ENCODE measurements around the gene FOXP2. TPM values are rescaled to one million over a fixed set of nuclear protein-coding genes. Genes with fewer than 3 reads are reported as not detected.
"Not testable (repeated sequence)": the region's sequence is repeated elsewhere in the genome, so short reads cannot be mapped to it uniquely, and the experiment has no call there.

Gene FOXP2
- 0.22 and 0.28 TPM in 2 replicates for total RNA-seq (2014; rRNA removed; shearing (Covaris generic))

DNA sequence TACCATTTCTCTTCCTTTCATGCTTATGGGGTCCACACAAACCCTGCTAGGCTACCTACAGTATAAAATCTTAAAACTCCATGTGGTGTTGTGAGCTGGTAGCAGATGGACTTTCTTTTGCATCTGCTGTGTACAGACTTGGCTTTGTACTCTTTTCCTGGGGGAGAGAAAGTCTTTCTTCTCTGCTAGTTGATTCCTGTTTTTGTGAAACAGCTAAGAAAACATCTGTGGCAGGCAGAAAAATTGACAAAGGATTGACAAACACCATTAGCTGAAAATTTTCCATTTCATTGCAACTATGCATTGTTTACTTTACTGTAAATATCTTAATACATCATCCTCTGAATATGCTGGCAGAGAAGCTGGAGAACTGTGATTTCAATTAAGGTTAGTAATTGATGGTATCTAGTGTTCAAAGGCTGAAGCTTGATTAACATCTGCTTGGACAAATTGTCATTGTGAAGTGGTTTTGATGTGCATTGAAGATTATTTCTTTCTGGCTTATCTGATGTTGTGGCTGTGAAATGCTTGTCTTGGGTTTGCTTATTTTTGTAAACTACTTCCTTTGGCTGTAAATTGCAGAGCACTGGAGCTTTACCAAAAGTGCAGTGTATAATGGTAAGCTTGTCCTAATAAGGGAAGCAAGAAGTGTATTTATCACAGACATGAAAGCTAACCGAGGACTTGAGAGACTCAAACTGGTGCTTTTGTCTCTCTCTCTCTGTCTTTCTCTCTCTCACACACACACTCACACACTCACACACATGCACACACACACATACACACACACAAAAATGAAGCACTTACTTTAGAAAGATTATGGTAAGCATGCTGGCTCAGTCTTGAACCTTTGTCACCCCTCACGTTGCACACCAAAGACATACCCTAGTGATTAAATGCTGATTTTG lies at the start of gene FOXP2:
TSS of gene FOXP2 (plus strand) at position 660 of the 908 bp plus-strand sequence. CDS start 11,697 bp downstream, outside the sequence.
- Histone ChIP-seq H3K27me3 (ENCODE audit: control insufficient read depth, insufficient read depth, low read length) (no peaks in the 10 kb centered on the region), H3K4me3 (ENCODE audit: insufficient read depth, low read depth, low read length) (no peak within 1 kb of the TSS), H3K36me3 (replicated peaks; ENCODE audit: control insufficient read depth, insufficient read depth, low read length) (no peaks in the 10 kb centered on the region)
- DNase-seq: no peak

DNA sequence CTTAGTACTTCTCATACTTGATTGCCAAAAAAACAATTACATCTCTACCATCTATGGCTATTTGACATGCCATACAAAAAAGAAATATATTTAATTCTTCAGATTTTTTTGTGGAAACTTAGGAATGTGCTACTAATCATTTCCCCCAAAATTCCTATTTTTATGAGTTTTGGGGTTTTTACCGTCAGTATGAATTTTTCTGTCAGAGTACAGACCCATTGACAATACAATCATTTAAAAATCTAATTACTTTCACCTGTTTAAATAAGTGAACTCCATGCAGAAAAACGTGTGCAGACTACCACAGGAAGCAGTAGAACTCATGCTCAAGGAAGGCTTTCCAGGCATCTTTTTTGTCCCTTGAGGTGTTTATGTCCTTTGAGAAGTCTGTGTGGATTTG lies 48.8 kb upstream of the FOXP2 start:
- DNase-seq: no peak
- H3K4me3 ChIP-seq (ENCODE audit: insufficient read depth, low read depth, low read length): no peak overlapping the region
- no peaks in the 10 kb centered on the region for H3K27me3 ChIP-seq (ENCODE audit: control insufficient read depth, insufficient read depth, low read length)
- no peaks in the 10 kb centered on the region for H3K36me3 ChIP-seq (replicated peaks; ENCODE audit: control insufficient read depth, insufficient read depth, low read length)

DNA sequence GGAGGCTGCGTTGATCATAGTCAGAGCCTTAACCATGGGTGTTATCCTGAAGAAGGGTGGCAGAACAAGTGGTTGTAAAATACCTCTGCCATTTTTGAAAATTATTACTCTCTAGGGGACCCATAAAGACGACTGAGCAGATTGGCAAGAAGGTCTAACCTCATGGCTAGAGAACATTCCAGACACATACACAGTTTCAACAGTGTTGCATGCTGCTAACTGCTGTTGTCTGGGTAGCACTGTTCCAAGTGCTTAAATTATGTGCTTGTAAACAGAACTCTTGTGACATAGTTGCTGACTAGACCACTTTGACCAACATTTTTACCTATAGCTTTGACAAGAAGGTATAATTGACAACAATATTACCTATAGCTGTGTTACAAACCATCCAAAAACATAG lies 46.1 kb upstream of the FOXP2 start:
- H3K4me3 ChIP-seq (ENCODE audit: insufficient read depth, low read depth, low read length): no peak overlapping the region
- no peak for DNase-seq
- no peaks in the 10 kb centered on the region for H3K36me3 ChIP-seq (replicated peaks; ENCODE audit: control insufficient read depth, insufficient read depth, low read length)
- H3K27me3 ChIP-seq (ENCODE audit: control insufficient read depth, insufficient read depth, low read length): no peaks in the 10 kb centered on the region

DNA sequence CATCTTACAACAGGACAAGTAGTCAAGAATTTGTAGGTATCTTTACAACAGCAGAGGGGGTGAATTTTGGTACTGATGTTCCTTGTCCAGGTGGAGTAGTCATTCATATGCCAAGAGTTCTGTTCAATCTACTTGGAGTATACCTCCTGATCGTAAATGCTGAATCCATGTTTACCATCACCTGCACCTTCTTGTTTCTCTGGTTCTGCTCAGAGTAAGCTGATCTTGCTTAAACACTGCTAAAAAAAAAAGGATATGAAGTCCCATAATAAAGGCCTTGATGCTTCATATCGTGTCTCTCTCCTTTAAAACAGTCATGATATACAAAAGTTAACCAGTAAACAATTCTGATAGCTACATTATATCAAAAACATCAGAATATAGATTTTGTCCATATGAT lies 45.3 kb upstream of the FOXP2 start:
- no peak for DNase-seq
- H3K4me3 ChIP-seq (ENCODE audit: insufficient read depth, low read depth, low read length): no peak overlapping the region
- no peaks in the 10 kb centered on the region for H3K36me3 ChIP-seq (replicated peaks; ENCODE audit: control insufficient read depth, insufficient read depth, low read length)
- H3K27me3 ChIP-seq (ENCODE audit: control insufficient read depth, insufficient read depth, low read length): no peaks in the 10 kb centered on the region

DNA sequence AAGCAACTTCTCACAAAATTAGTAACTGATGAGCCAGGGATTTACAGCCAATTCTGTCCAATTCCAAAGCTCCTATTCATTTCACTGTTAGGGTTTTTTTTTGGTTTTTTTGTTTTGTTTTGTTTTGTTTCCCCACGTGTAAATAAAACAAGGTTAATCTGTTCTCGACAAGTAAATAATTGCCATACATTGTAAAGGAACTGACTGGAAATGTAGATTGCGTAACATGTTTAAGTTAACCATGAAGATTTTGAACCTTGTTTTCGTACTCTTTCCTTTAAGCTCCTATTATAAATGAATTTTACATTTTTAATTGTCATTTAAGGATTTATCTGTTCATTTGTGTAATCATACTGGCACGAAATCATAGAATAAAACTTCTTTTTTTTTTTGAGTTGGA lies 42.0 kb upstream of the FOXP2 start:
- no peaks in the 10 kb centered on the region for H3K27me3 ChIP-seq (ENCODE audit: control insufficient read depth, insufficient read depth, low read length)
- H3K4me3 ChIP-seq (ENCODE audit: insufficient read depth, low read depth, low read length): no peak overlapping the region
- DNase-seq: no peak
- no peaks in the 10 kb centered on the region for H3K36me3 ChIP-seq (replicated peaks; ENCODE audit: control insufficient read depth, insufficient read depth, low read length)

DNA sequence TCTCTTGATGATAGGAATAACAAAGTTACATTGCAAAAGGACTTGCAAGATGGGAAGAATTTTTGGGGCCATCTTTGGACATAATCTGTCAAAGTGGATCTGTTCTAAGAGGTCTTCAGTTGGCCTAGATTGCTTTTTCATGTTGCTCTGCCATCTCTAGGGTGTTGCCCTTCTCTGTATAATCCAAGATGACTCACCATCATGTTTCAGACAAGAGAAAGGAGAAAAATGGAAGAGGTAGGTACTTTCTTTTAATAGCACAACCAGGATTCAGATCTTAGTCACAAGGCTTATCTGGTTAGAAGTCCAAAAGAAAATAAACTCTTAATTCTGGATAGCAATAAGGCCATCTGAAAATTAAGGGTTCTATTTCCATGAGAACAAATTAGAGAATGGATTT lies 38.7 kb upstream of the FOXP2 start:
- DNase-seq: no peak
- no peaks in the 10 kb centered on the region for H3K27me3 ChIP-seq (ENCODE audit: control insufficient read depth, insufficient read depth, low read length)

DNA sequence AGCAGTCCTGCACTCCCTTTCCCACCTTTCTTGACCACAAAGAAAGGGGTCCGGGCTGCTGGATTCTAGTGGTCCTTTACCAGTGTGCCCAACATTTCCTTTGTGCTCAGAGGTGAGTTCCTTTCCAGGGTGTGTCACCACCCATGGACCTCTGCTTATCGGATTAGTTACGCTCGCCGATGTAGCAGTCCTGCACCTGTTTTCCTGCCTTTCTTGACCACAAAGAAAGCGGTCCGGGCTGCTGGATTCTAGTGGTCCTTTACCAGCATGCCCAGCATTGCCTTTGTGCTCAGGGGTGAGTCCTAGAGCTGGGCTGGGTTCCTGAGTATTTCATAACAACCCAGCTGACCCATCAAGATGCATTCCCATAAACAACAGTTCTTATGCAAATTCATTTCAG lies 30.7 kb upstream of the FOXP2 start:
- not testable (repeated sequence) for H3K4me3 ChIP-seq (ENCODE audit: insufficient read depth, low read depth, low read length); DNase-seq; H3K36me3 ChIP-seq (replicated peaks; ENCODE audit: control insufficient read depth, insufficient read depth, low read length); H3K27me3 ChIP-seq (ENCODE audit: control insufficient read depth, insufficient read depth, low read length)

More for the DNA sequence above, 38.7 kb upstream of the FOXP2 start:
- no peaks in the 10 kb centered on the region for H3K36me3 ChIP-seq (replicated peaks; ENCODE audit: control insufficient read depth, insufficient read depth, low read length)
- H3K4me3 ChIP-seq (ENCODE audit: insufficient read depth, low read depth, low read length): no peak overlapping the region

DNA sequence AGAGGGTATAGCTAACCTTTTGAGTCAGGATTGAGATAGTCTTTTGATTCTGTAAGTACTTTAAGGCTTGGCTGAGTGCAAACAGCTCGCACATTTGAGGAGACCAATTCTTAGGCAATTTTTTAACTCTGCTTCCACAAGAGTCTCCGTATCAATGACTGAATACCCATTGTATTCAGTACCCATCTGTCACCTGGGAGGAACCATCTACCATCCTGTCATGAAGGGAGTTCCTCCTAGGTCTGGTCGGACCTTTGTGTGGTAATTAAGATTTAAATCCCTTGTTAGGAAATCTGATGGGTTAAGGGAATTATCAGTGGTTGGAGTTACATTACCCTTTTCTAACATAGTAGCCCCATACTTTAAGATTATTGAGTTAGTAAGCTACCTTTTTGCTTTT lies 30.3 kb upstream of the FOXP2 start:
- not testable (repeated sequence) for DNase-seq; H3K27me3 ChIP-seq (ENCODE audit: control insufficient read depth, insufficient read depth, low read length); H3K36me3 ChIP-seq (replicated peaks; ENCODE audit: control insufficient read depth, insufficient read depth, low read length); H3K4me3 ChIP-seq (ENCODE audit: insufficient read depth, low read depth, low read length)

DNA sequence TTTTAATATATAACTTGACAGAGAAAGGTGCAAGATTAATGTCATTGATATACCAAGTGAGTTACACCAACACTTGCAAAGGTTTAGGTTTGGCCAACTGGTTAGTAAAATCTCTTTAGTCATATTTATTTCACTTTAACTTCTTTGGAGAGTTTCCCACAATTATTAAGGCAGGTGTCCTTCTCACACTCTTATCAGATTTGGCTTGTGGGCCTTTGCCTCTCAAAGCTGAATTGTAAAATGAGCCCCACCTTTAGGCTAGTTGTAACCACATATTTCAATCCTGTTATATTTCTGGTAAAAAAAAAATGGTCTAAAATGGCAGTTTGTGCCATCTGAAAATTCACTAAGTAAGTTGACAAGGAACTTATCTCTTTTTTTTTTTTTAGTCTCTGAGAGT lies 26.6 kb upstream of the FOXP2 start:
- H3K27me3 ChIP-seq (ENCODE audit: control insufficient read depth, insufficient read depth, low read length): no peaks in the 10 kb centered on the region
- no peak overlapping the region for H3K4me3 ChIP-seq (ENCODE audit: insufficient read depth, low read depth, low read length)
- H3K36me3 ChIP-seq (replicated peaks; ENCODE audit: control insufficient read depth, insufficient read depth, low read length): no peaks in the 10 kb centered on the region
- DNase-seq: no peak

DNA sequence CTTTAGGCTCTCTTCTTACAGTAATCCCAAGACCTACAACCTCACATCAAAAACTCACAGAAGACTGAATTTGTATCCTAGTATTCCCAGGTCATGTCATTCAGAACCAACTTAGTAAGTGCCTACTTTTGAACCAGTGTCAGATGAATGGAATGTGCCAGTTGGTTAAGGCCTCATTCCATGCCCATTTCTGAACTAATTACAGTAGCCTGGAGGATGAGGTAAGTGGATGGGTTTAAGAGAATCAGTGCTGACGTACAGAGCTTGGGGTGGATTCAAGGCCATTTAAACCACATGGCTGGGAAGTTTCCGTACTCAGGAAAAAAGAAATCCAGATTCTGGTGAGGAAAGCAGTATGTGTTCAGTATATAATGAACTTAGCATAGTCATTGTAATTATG lies 21.9 kb upstream of the FOXP2 start:
- no peak for DNase-seq
- H3K27me3 ChIP-seq (ENCODE audit: control insufficient read depth, insufficient read depth, low read length): no peaks in the 10 kb centered on the region
- H3K4me3 ChIP-seq (ENCODE audit: insufficient read depth, low read depth, low read length): no peak overlapping the region
- no peaks in the 10 kb centered on the region for H3K36me3 ChIP-seq (replicated peaks; ENCODE audit: control insufficient read depth, insufficient read depth, low read length)

DNA sequence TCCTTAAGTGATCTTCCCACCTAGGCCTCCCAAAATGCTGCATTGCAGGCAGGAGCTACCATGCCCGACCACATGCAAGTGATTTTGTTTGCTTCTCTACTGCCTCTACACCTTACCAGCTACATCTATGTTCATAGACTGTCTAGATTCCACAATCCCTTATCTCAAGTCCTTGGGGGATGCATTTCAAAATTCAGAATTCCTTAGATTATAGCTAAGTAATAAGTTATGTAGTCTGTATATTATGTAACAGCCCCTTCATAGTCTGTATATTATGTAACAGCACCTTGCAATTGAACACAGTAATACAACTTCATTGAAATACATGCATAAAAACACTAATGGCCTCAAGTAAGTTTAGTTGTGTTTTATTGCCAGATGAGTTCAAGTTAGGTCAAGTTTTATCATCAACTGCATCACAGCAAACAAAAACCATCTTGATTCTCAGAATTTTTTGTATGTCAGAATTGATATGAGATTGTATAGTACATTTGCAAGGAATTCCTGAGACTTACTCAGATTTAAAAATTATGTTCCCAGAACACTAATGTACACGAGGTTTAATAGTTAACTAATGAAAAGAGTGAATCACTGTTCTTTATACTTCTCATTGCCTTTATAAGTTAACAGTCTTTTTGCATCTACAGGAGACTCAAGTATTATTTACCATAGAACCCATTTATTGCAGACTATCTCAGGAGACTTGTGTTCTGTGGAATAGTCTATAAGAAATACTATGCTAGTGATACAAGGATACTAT lies 11.6 kb upstream of the FOXP2 start:
- Histone ChIP-seq H3K27me3 (ENCODE audit: control insufficient read depth, insufficient read depth, low read length) (no peaks in the 10 kb centered on the region), H3K4me3 (ENCODE audit: insufficient read depth, low read depth, low read length) (no peak overlapping the region)

DNA sequence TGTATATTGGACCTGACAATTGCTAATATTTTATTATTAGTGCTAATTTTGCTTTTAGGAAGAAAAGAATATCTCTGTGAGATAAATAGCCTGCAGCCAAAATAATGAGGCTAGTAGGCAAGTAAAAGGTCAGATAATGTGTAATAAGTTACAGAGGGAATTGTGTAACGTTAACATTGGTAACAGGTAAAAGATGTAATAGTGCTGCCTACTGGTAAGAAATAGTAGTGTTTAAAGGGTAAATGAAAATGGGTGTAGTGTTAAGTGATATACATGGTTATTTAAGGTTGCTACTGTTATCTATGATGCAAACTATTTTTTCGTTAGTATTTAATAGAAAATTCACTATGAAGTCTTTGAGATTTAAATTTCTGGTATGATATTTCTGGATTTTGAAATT lies 9.2 kb upstream of the FOXP2 start:
- peak; percentile 1 for DNase-seq
- no peaks in the 10 kb centered on the region for H3K27me3 ChIP-seq (ENCODE audit: control insufficient read depth, insufficient read depth, low read length)
- no peak overlapping the region for H3K4me3 ChIP-seq (ENCODE audit: insufficient read depth, low read depth, low read length)
- no peaks in the 10 kb centered on the region for H3K36me3 ChIP-seq (replicated peaks; ENCODE audit: control insufficient read depth, insufficient read depth, low read length)

More for the DNA sequence above, 11.6 kb upstream of the FOXP2 start:
- H3K36me3 ChIP-seq (replicated peaks; ENCODE audit: control insufficient read depth, insufficient read depth, low read length): no peaks in the 10 kb centered on the region
- DNase-seq: no peak

DNA sequence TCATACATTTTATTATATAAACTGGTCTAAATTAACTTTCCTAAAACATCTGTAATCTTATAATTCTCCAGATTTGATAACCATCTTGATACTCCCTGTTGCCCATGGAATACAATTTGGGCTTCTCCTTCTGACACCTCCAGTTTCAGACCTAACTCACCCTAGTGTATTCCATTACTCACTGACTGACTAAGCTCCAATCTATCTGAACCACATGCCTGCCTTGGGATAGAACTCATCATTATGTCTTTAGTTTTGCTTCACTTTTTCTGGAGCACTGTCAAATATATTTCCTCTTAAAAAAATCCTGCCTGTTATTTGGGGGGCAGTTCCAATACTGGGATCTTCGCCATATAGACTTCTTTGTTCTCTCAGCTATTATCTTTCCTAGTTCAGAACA lies 4.9 kb upstream of the FOXP2 start:
- no peaks in the 10 kb centered on the region for H3K27me3 ChIP-seq (ENCODE audit: control insufficient read depth, insufficient read depth, low read length)
- H3K36me3 ChIP-seq (replicated peaks; ENCODE audit: control insufficient read depth, insufficient read depth, low read length): no peaks in the 10 kb centered on the region
- no peak overlapping the region for H3K4me3 ChIP-seq (ENCODE audit: insufficient read depth, low read depth, low read length)
- DNase-seq: no peak

DNA sequence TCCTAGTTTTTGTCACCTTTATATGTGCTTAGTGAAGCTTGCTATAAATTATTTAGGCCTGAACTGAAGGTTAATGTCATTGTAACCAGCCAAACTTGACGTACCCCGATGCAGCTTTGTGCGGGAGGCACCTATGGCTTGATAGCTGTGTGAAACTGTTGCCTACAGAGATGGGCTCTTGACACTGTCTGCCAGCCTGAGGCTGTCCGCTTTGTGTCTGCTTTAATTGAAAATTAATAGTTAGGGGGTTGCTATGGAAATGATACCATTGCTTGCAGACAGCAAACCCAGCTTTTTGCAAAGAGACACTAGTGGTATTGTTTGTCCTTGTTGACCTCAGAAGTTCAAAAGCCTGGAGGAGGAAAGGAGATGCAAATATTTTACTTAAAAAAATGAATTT lies 2.1 kb upstream of the FOXP2 start:
- Histone ChIP-seq H3K4me3 (ENCODE audit: insufficient read depth, low read depth, low read length) (no peak overlapping the region), H3K27me3 (ENCODE audit: control insufficient read depth, insufficient read depth, low read length) (no peaks in the 10 kb centered on the region), H3K36me3 (replicated peaks; ENCODE audit: control insufficient read depth, insufficient read depth, low read length) (no peaks in the 10 kb centered on the region)
- no peak for DNase-seq

DNA sequence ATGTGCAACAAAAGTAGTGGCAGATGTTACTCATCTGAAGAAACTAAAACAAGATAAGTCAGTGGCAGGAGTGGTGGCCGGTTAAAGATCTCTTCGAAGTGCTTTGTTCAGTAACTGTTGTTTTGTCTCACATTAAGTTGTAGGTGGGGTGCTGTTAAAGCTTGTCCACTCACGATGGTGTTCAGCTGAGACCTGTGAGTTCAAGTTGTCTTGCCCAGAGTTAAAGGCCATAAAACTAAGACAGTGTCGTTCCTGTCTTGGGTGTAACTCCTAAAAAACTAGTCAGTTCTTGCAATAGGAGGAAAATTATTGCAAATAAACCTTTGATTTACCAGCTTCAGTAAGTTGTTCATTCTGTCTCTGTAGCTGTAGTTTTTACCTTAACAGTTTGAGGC lies 857 bp upstream of the FOXP2 start:
- DNase-seq: no peak
- no peaks in the 10 kb centered on the region for H3K27me3 ChIP-seq (ENCODE audit: control insufficient read depth, insufficient read depth, low read length)
- no peak overlapping the region for H3K4me3 ChIP-seq (ENCODE audit: insufficient read depth, low read depth, low read length)
- H3K36me3 ChIP-seq (replicated peaks; ENCODE audit: control insufficient read depth, insufficient read depth, low read length): no peaks in the 10 kb centered on the region
